K562 (cell line): ENCODE data around the gene CSTB. TPM values are rescaled to one million over a fixed set of nuclear protein-coding genes. Genes with fewer than 3 reads are reported as not detected.
A peak's percentile ranks its signal among the peaks of the same experiment; 100 is the strongest.

Experiments used
- ATAC-seq: fragments of 200-7000 bp; cut with Tn5 transposase; 3 replicates; pipeline ENCODE4 v1.9.1; 2020; ENCODE audit warnings: moderate library complexity
- BruUV-seq: library from RNA; stranded (reverse); fragments of 400-500 nt; replicated peaks from 2 replicates; lab custom pipeline; 2021; lab: Mats Ljungman, UMichigan
- CTCF ChIA-PET: fragments of 300-600 bp; formaldehyde crosslinking; extraction: SDS; loops from one replicate; lab custom pipeline; 2021; ENCODE audit warnings: low intra/inter-chr PET ratio; lab: Yijun Ruan, JAX
- POLR2A ChIA-PET: fragments of 300-600, 350-650 bp; sonication (Branson Sonifier 250); formaldehyde crosslinking; extraction: SDS; loops from one replicate; lab custom pipeline; 2021; ENCODE audit warnings: antibody characterized with exemption, inconsistent platforms; lab: Yijun Ruan, JAX
- DNase-seq, 4 experiments: peaks; one replicate each; pipeline versions ENCODE4 v3.0.0 to v3.0.0-alpha.2; 2011 to 2018; ENCODE audit warnings: low spot score in 3 of 4, mixed read lengths in 3 of 4; ENCODE audit errors: extremely low read depth in 1 of 4
- FAIRE-seq: peaks from 2 replicates; lab custom pipeline; 2011; peaks lifted over from hg19 to GRCh38; lab: Jason Lieb, UNC
- H2AFZ ChIP-seq: 2 replicates; pipeline ENCODE4 v1.6.0; 2011; ENCODE audit warnings: low read depth, low read length, control low read depth, inconsistent platforms
- H3K27ac ChIP-seq: fragments of 200-600 bp; 3 replicates; pipeline ENCODE4 v1.8.0; 2011; ENCODE audit warnings: low read depth, mild to moderate bottlenecking, control low read depth, inconsistent platforms, low read length, moderate library complexity, mixed read lengths; ENCODE audit errors: extremely low read depth
- H3K27me3 ChIP-seq, 2 experiments: fragments of 300-600 bp in 1 of 2; 2 replicates in 1 of 2; 3 replicates in 1 of 2; pipeline versions ENCODE4 v1.6.0 to v1.8.0; 2011; ENCODE audit warnings: inconsistent platforms in 2 of 2, low read length in 2 of 2, mild to moderate bottlenecking in 1 of 2, mixed read lengths in 1 of 2, moderate library complexity in 1 of 2; ENCODE audit not compliant: control insufficient read depth in 2 of 2, insufficient read depth in 2 of 2
- H3K36me3 ChIP-seq: fragments of 300-600 bp; 3 replicates; pipeline ENCODE4 v1.8.0; 2011; ENCODE audit warnings: mild to moderate bottlenecking, low read length, inconsistent platforms; ENCODE audit not compliant: control insufficient read depth, insufficient read depth
- H3K4me1 ChIP-seq, 2 experiments: fragments of 200-600 bp in 1 of 2; replicated peaks in 1 of 2; 2 replicates in 1 of 2; 3 replicates in 1 of 2; pipeline versions ENCODE4 v1.5.1 to v1.8.0; 2011; ENCODE audit warnings: inconsistent platforms in 2 of 2, low read length in 2 of 2, mild to moderate bottlenecking in 1 of 2, mixed read lengths in 1 of 2, moderate library complexity in 1 of 2; ENCODE audit not compliant: control insufficient read depth in 2 of 2, insufficient read depth in 2 of 2
- H3K4me2 ChIP-seq: 2 replicates; pipeline ENCODE4 v1.6.1; 2011; ENCODE audit warnings: low read length, control low read depth, inconsistent platforms, mixed read lengths; ENCODE audit not compliant: insufficient read depth
- H3K4me3 ChIP-seq: fragments of 200-600 bp; sonication (generic), shearing (Covaris generic); 2 replicates; pipeline ENCODE4 v1.5.1; 2016; ENCODE audit warnings: control low read depth, inconsistent platforms
- H3K79me2 ChIP-seq: fragments of 200-600 bp; 3 replicates; pipeline ENCODE4 v1.8.0; 2011; ENCODE audit warnings: low read length, inconsistent platforms; ENCODE audit not compliant: control insufficient read depth, insufficient read depth
- H3K9ac ChIP-seq, 2 experiments: 2 replicates each; pipeline versions ENCODE4 v1.6.0 to v1.6.1; 2011; ENCODE audit warnings: low read depth in 2 of 2, low read length in 2 of 2, control low read depth in 1 of 2, inconsistent platforms in 1 of 2, mild to moderate bottlenecking in 1 of 2, mixed read lengths in 1 of 2; ENCODE audit not compliant: insufficient read depth in 1 of 2
- H3K9me1 ChIP-seq: one replicate; pipeline ENCODE4 v1.6.0; 2011; ENCODE audit warnings: inconsistent platforms, mild to moderate bottlenecking, low read length, moderate library complexity; ENCODE audit not compliant: control insufficient read depth, insufficient read depth
- H3K9me3 ChIP-seq: replicated peaks from 2 replicates; pipeline ENCODE4 v1.5.1; 2011; ENCODE audit warnings: low read depth, low read length, inconsistent platforms; ENCODE audit not compliant: control insufficient read depth, insufficient read depth
- H4K20me1 ChIP-seq: replicated peaks from 2 replicates; pipeline ENCODE4 v1.6.1; 2011; ENCODE audit warnings: low read length, inconsistent platforms, mixed read lengths; ENCODE audit not compliant: control insufficient read depth, insufficient read depth
- E2F6 ChIP-seq, 2 experiments: IDR thresholded peaks; 2 replicates each; pipeline ENCODE4 v1.6.1; 2011; ENCODE audit warnings: borderline replicate concordance in 1 of 2, control low read depth in 1 of 2, low read depth in 1 of 2, low read length in 1 of 2, mild to moderate bottlenecking in 1 of 2, mixed read lengths in 1 of 2, moderate library complexity in 1 of 2; ENCODE audit not compliant: insufficient read depth in 1 of 2, insufficient read length in 1 of 2, poor library complexity in 1 of 2, severe bottlenecking in 1 of 2; ENCODE audit errors: extremely low read depth in 1 of 2
- EGR1 ChIP-seq: fragments of 450-650 bp; conservative IDR thresholded peaks from 2 replicates; pipeline ENCODE4 v1.6.1; 2017; ENCODE audit warnings: mild to moderate bottlenecking
- HDGF ChIP-seq: fragments of 450-650 bp; IDR thresholded peaks from 2 replicates; pipeline ENCODE4 v1.6.1; 2016
- KLF1 ChIP-seq: fragments of 450-650 bp; IDR thresholded peaks from 2 replicates; pipeline ENCODE4 v1.6.1; 2016; ENCODE audit warnings: missing genetic modification characterization, missing compliant biosample characterization
- NFE2 ChIP-seq: IDR thresholded peaks from 2 replicates; pipeline ENCODE4 v1.6.1; 2014; ENCODE audit warnings: antibody characterized with exemption, low read depth
- RBFOX2 ChIP-seq: fragments of 200-400 bp; formaldehyde crosslinking; IDR thresholded peaks from 2 replicates; pipeline ENCODE4 v1.6.1; 2017; ENCODE audit warnings: low read depth, mild to moderate bottlenecking, low read length, moderate library complexity
- RCOR1 ChIP-seq, 2 experiments: IDR thresholded peaks; 2 replicates each; pipeline ENCODE4 v1.6.1; 2012; ENCODE audit warnings: low read depth in 2 of 2, low read length in 2 of 2, borderline replicate concordance in 1 of 2, improper control_type of control experiment in 1 of 2
- RNF2 ChIP-seq: sonication (generic); IDR thresholded peaks from 2 replicates; pipeline ENCODE4 v1.6.1; 2016
- SIX5 ChIP-seq, 2 experiments: IDR thresholded peaks; 2 replicates each; pipeline ENCODE4 v1.6.1; 2011; ENCODE audit warnings: low read length in 2 of 2, borderline replicate concordance in 1 of 2, low read depth in 1 of 2, mild to moderate bottlenecking in 1 of 2, moderate library complexity in 1 of 2; ENCODE audit not compliant: insufficient read depth in 1 of 2
- SP1 ChIP-seq: sonication (generic); formaldehyde crosslinking; IDR thresholded peaks from 2 replicates; pipeline ENCODE4 v1.8.1; 2022; ENCODE audit warnings: mild to moderate bottlenecking, missing genetic modification reagents
- TCF7L2 ChIP-seq: fragments of 150-350 bp; IDR thresholded peaks from 2 replicates; pipeline ENCODE4 v1.6.1; 2016; ENCODE audit warnings: low read depth, mild to moderate bottlenecking, low read length, moderate library complexity
- ZNF239 ChIP-seq: fragments of 250-450 bp; sonication (Bioruptor Pico); IDR thresholded peaks from 2 replicates; pipeline ENCODE4 v1.4.0; 2020; ENCODE audit warnings: mild to moderate bottlenecking
- ZNF324 ChIP-seq: fragments of 250-450 bp; sonication (Bioruptor Pico); IDR thresholded peaks from 2 replicates; pipeline ENCODE4 v1.4.0; 2020; ENCODE audit warnings: mild to moderate bottlenecking
- ZNF639 ChIP-seq, 2 experiments: fragments of 200-800 bp in 1 of 2; sonication (Bioruptor generic) in 1 of 2; sonication (generic) in 1 of 2; formaldehyde crosslinking in 1 of 2; IDR thresholded peaks in 1 of 2; conservative IDR thresholded peaks in 1 of 2; 2 replicates each; pipeline versions ENCODE4 v1.5.0 to v1.6.1; 2016 to 2020; ENCODE audit warnings: missing compliant biosample characterization in 1 of 2, missing genetic modification characterization in 1 of 2, missing genetic modification reagents in 1 of 2
- ZNF668 ChIP-seq: fragments of 250-450 bp; sonication (Bioruptor Pico); IDR thresholded peaks from 2 replicates; pipeline ENCODE4 v1.8.0; 2022; ENCODE audit warnings: mild to moderate bottlenecking, inconsistent platforms
- ZNF740 ChIP-seq, 3 experiments: fragments of 200-800 bp in 1 of 3; sonication (Bioruptor generic) in 1 of 3; sonication (generic) in 1 of 3; formaldehyde crosslinking in 1 of 3; IDR thresholded peaks; 2 replicates each; pipeline versions ENCODE4 v1.6.1 to v1.8.0; 2016 to 2022; ENCODE audit warnings: mild to moderate bottlenecking in 2 of 3, missing compliant biosample characterization in 2 of 3, missing genetic modification characterization in 2 of 3, missing genetic modification reagents in 1 of 3
- WGBS: fragments of 100-300 bp; shearing (Covaris generic); methylation state at CpG from one replicate; pipeline ENCODE4 v1.1.6; 2016; ENCODE audit warnings: low coverage, mixed read lengths; ENCODE audit not compliant: insufficient coverage; ENCODE audit errors: missing lambda C conversion rate; 5-methylcytosine and 5-hydroxymethylcytosine counted together
- in situ Hi-C: fragments of 300-500 bp; cut with MboI; formaldehyde crosslinking; loops from 4 replicates; pipeline ENCODE4 v1.15.0; 2018; ENCODE audit warnings: inconsistent platforms, mixed read lengths
- intact Hi-C: fragments of 100-400 bp; cut with micrococcal nuclease; formaldehyde crosslinking; loops from 2 replicates; pipeline ENCODE4 v1.14.2; 2022
- polyA plus RNA-seq, 8 experiments: library from polyadenylated mRNA; depleted of rRNA in 4 of 8; stranded (reverse) in 5 of 8; unstranded in 3 of 8; fragments of >200 nt; fragmentation: Nextera tagmentation in 2 of 8; fragmentation: Illumina TruSeq in 1 of 8; extraction: Ambion mirVana in 2 of 8; extraction: Trizol in 1 of 8; gene quantifications; 2 replicates each; pipeline versions ENCODE4 v1.2.1 to v1.2.3, GENCODE V29; 2011 to 2014; ENCODE audit warnings: inconsistent platforms in 1 of 8, missing spikeins in 1 of 8
- total RNA-seq, 7 experiments: library from RNA; depleted of rRNA in 6 of 7; stranded (reverse); fragments of >200 nt in 6 of 7; fragmentation: Illumina TruSeq in 2 of 7; extraction: Trizol in 2 of 7; gene quantifications; 2 replicates each; pipeline versions ENCODE4 v1.2.1 to v1.2.3, GENCODE V29; 2011 to 2021; ENCODE audit warnings: low replicate concordance in 1 of 7

CSTB gene
- total and polyA plus RNA-seq, 9 of the 15 experiments (the other 6 are each of a cell fraction or from before 2014, with no cell fraction given), result 12.4 to 65.0 (median 31.7) TPM

- peak; percentile 80 to 96 (median 86) for DNase-seq
- H3K9ac ChIP-seq, result peak overlapping the region; percentile 76 to 87
- H3K27me3 ChIP-seq, result no peaks in the 10 kb centered on the region
- H3K79me2 ChIP-seq, result no peaks in the 10 kb centered on the region
- BruUV-seq, result no TSS peak
- H3K9me3 ChIP-seq, result no peaks in the 10 kb centered on the region
- peaks cover 18% of the 10 kb centered on the region; the same call in 2 of the 3 replicates for H3K36me3 ChIP-seq
- in situ Hi-C loops, result no loop called here
- WGBS, result 13% methylated on average over 34 of the region's 34 CpGs
- intact Hi-C loops, result no loop called here
- peak; percentile 91 for ATAC-seq
- no peak overlapping the region for H3K4me3 ChIP-seq
- CTCF ChIA-PET, result no interaction called here
- FAIRE-seq, result peak; percentile 95
- H3K4me1 ChIP-seq, result peaks cover 33 to 63% of the 10 kb centered on the region in 2 experiments
- H2AFZ ChIP-seq, result peak overlapping the region; percentile 94
- H3K9me1 ChIP-seq, result peaks cover 8% of the 10 kb centered on the region
- H3K27ac ChIP-seq, result peak overlapping the region; percentile 91
- POLR2A ChIA-PET, result interaction anchor here (0.6 to 1.6 kb wide), 10 partner anchors 10 to 105 kb away, joined by 3 to 10 read pairs (median 4); partner anchors contain the start of gene RRP1
- H4K20me1 ChIP-seq, result no peaks in the 10 kb centered on the region
- peak overlapping the region; percentile 66 for H3K4me2 ChIP-seq
- TF ChIP-seq EGR1, result peak; percentile 72
- peak; percentile 81; the same call in 1 of the 2 replicates for TF ChIP-seq HDGF
- no peak for TF ChIP-seq TCF7L2
- peak; percentile 99 for TF ChIP-seq NFE2
- TF ChIP-seq ZNF324 (CRISPR knock-in tag), result 0 out of 2 replicates have a peak, but pooled peaks have one; percentile 23
- TF ChIP-seq ZNF239 (CRISPR knock-in tag), result no peak
- TF ChIP-seq RNF2, result peak; percentile 90
- peak; percentile 82; the same call in 1 of the 2 replicates for TF ChIP-seq KLF1 (tag)
- peak; percentile 76 for TF ChIP-seq RBFOX2
- no peak for TF ChIP-seq SIX5 (IDR thresholded peaks at IDR 0.05; ENCODE audit: borderline replicate concordance in 1 of 2, insufficient read depth in 1 of 2, low read depth in 1 of 2, low read length in 2 of 2)
- TF ChIP-seq SP1, result 0 out of 2 replicates have a peak, but pooled peaks have one; percentile 35
- TF ChIP-seq ZNF740 (CRISPR knock-in tag; IDR thresholded peaks at IDR 0.05), result no peak; the same call in 1 of the 2 replicates
- 0 out of 4 replicates have a peak, but pooled peaks of 1 of the 2 experiments have one; percentile 38 for TF ChIP-seq ZNF740 (tag; IDR thresholded peaks at IDR 0.05)
- peak; percentile 78 to 79 for TF ChIP-seq E2F6 (IDR thresholded peaks at IDR 0.05; ENCODE audit: borderline replicate concordance in 1 of 2, extremely low read depth in 1 of 2, insufficient read depth in 1 of 2, insufficient read length in 1 of 2, low read depth in 1 of 2, low read length in 1 of 2, poor library complexity in 1 of 2, severe bottlenecking in 1 of 2)
- no peak for TF ChIP-seq ZNF668
- peak in 1 of 2 experiments; percentile 94; a peak in 3 of 4 replicates for TF ChIP-seq RCOR1 (IDR thresholded peaks at IDR 0.05; ENCODE audit: borderline replicate concordance in 1 of 2, low read depth in 2 of 2, low read length in 2 of 2)
- TF ChIP-seq ZNF639 (CRISPR knock-in tag; conservative IDR thresholded peaks at IDR 0.05 in 1 of 2, IDR thresholded peaks at IDR 0.05 in 1 of 2), result peak in 1 of 2 experiments; percentile 75; a peak in 2 of 4 replicates
These were observed 7.9 kb downstream of the CSTB start for GRCh38 chr21:43767984-43768867.
